Measurements from ENCODE around the gene EFCAB11. TPM values are rescaled to one million over a fixed set of nuclear protein-coding genes. Genes with fewer than 3 reads are reported as not detected.

EFCAB11 gene
- polyA plus RNA-seq, 2 donors = 6.2 to 6.3 TPM

GRCh38 chr14:89986462-89987160, 32.1 kb upstream of the EFCAB11 start:
- Histone ChIP-seq H3K9me3 (ENCODE audit: control insufficient read depth in 2 of 2, insufficient read depth in 1 of 2, low read depth in 1 of 2, low read length in 1 of 2) (no peaks in the 10 kb centered on the region), H3K36me3 (ENCODE audit: control insufficient read depth in 2 of 2, insufficient read depth in 2 of 2, low read length in 1 of 2) (peaks cover 12 to 14% of the 10 kb centered on the region in 2 donors), H3K4me1 (ENCODE audit: control insufficient read depth in 2 of 2, insufficient read depth in 2 of 2, low read length in 1 of 2) (no peaks in the 10 kb centered on the region), H3K4me3 (ENCODE audit: low read depth in 1 of 2, low read length in 2 of 2) (no peak overlapping the region), H3K27ac (ENCODE audit: low read depth in 2 of 2, low read length in 1 of 2) (no peak overlapping the region), H3K27me3 (ENCODE audit: control insufficient read depth in 1 of 2, insufficient read depth in 2 of 2, low read length in 2 of 2) (no peaks in the 10 kb centered on the region)
- WGBS, 2 donors = 84 to 85% methylated on average over 5 of the region's 5 CpGs

DNA sequence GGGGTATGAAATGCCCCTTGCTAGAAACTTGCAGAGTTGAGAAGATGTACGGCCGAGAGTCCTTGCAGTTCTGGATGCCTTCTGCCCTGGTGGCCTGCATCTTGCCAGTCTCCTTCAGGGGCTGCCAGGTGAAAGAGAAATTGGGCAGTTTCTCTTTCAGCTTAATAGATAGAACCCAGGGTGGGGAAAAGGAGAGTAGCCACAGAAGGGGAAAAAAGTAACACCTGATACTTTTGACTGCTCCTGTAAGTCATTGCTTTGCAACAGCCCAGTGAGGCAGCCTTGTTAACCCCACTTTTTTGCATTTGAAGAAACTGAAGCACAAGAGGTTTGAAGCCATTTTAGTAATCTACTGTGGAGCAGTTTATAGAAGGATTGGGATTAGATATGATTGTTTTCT, 28.8 kb upstream of the EFCAB11 start:
- Histone ChIP-seq H3K4me1 (ENCODE audit: control insufficient read depth in 2 of 2, insufficient read depth in 2 of 2, low read length in 1 of 2) (no peaks in the 10 kb centered on the region), H3K36me3 (ENCODE audit: control insufficient read depth in 2 of 2, insufficient read depth in 2 of 2, low read length in 1 of 2) (peaks cover 11 to 12% of the 10 kb centered on the region in 2 donors), H3K4me3 (ENCODE audit: low read depth in 1 of 2, low read length in 2 of 2) (no peak overlapping the region), H3K27ac (ENCODE audit: low read depth in 2 of 2, low read length in 1 of 2) (no peak overlapping the region), H3K9me3 (ENCODE audit: control insufficient read depth in 2 of 2, insufficient read depth in 1 of 2, low read depth in 1 of 2, low read length in 1 of 2) (no peaks in the 10 kb centered on the region), H3K27me3 (ENCODE audit: control insufficient read depth in 1 of 2, insufficient read depth in 2 of 2, low read length in 2 of 2) (no peaks in the 10 kb centered on the region)
- 94 to 95% methylated on average over 2 of the region's 2 CpGs for WGBS, 2 donors

DNA sequence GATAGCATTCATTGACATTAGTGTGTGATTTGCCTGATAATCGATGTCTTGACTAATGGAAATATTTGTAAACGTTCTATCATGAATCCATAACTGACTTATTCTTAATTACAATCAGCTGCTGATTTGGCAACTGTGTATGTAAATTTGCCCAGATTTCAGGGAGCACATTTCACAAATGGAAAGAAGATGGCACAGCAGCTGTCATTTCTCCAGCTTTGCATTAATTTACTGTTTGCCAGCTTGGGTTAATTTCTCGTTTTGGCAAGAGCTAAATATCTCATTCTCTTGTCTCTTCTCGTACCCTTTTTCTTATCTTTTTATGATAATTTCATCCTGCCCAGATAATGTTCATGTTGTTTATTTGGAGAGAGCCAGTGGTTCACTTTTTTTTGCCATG, 24.1 kb upstream of the EFCAB11 start:
- WGBS, 2 donors = 82 to 83% methylated on average over 4 of the region's 4 CpGs
- no peaks in the 10 kb centered on the region for H3K4me1 ChIP-seq (ENCODE audit: control insufficient read depth in 2 of 2, insufficient read depth in 2 of 2, low read length in 1 of 2)
- H3K36me3 ChIP-seq (ENCODE audit: control insufficient read depth in 2 of 2, insufficient read depth in 2 of 2, low read length in 1 of 2) = peaks cover 5 to 14% of the 10 kb centered on the region in 2 donors
- H3K4me3 ChIP-seq (ENCODE audit: low read depth in 1 of 2, low read length in 2 of 2) = no peak overlapping the region
- no peaks in the 10 kb centered on the region for H3K9me3 ChIP-seq (ENCODE audit: control insufficient read depth in 2 of 2, insufficient read depth in 1 of 2, low read depth in 1 of 2, low read length in 1 of 2)
- no peaks in the 10 kb centered on the region for H3K27me3 ChIP-seq (ENCODE audit: control insufficient read depth in 1 of 2, insufficient read depth in 2 of 2, low read length in 2 of 2)
- no peak overlapping the region for H3K27ac ChIP-seq (ENCODE audit: low read depth in 2 of 2, low read length in 1 of 2)

- peaks cover 5 to 14% of the 10 kb centered on the region in 2 donors for H3K36me3 ChIP-seq (ENCODE audit: control insufficient read depth in 2 of 2, insufficient read depth in 2 of 2, low read length in 1 of 2)
- no peaks in the 10 kb centered on the region for H3K4me1 ChIP-seq (ENCODE audit: control insufficient read depth in 2 of 2, insufficient read depth in 2 of 2, low read length in 1 of 2)
- 90 to 98% methylated on average over 4 of the region's 4 CpGs for WGBS, 2 donors
- H3K27me3 ChIP-seq (ENCODE audit: control insufficient read depth in 1 of 2, insufficient read depth in 2 of 2, low read length in 2 of 2) = no peaks in the 10 kb centered on the region
- H3K27ac ChIP-seq (ENCODE audit: low read depth in 2 of 2, low read length in 1 of 2) = no peak overlapping the region
- no peaks in the 10 kb centered on the region for H3K9me3 ChIP-seq (ENCODE audit: control insufficient read depth in 2 of 2, insufficient read depth in 1 of 2, low read depth in 1 of 2, low read length in 1 of 2)
- no peak overlapping the region for H3K4me3 ChIP-seq (ENCODE audit: low read depth in 1 of 2, low read length in 2 of 2)
Observed at GRCh38 chr14:89977668-89978067, 23.1 kb upstream of the EFCAB11 start.

GRCh38 chr14:89973234-89973823, 18.8 kb upstream of the EFCAB11 start:
- 60 to 67% methylated on average over 7 of the region's 7 CpGs for WGBS, 2 donors
- H3K27me3 ChIP-seq (ENCODE audit: control insufficient read depth in 1 of 2, insufficient read depth in 2 of 2, low read length in 2 of 2) = no peaks in the 10 kb centered on the region
- no peak overlapping the region for H3K4me3 ChIP-seq (ENCODE audit: low read depth in 1 of 2, low read length in 2 of 2)
- H3K27ac ChIP-seq (ENCODE audit: low read depth in 2 of 2, low read length in 1 of 2) = no peak overlapping the region
- H3K36me3 ChIP-seq (ENCODE audit: control insufficient read depth in 2 of 2, insufficient read depth in 2 of 2, low read length in 1 of 2) = peaks cover 8 to 20% of the 10 kb centered on the region in 2 donors
- H3K4me1 ChIP-seq (ENCODE audit: control insufficient read depth in 2 of 2, insufficient read depth in 2 of 2, low read length in 1 of 2) = no peaks in the 10 kb centered on the region
- H3K9me3 ChIP-seq (ENCODE audit: control insufficient read depth in 2 of 2, insufficient read depth in 1 of 2, low read depth in 1 of 2, low read length in 1 of 2) = no peaks in the 10 kb centered on the region

DNA sequence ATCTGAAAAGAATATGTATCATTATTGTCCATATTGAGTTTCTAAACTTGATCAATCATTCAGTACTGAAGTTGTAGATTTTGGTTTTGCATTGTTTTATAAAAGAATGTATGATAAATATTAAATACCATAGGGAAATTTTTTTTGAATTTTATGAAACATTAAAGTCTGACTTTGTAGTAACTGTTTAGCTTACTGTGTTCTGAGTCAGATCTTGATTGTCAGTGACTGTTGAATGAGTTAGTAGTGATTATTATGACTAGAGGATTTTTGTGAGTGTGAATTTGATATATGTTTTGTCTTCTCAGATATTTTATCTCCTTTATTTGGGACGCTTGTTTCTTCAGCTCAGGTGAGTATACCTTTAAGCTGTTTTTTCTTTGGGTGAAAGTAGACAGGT, 11.3 kb upstream of the EFCAB11 start:
- no peaks in the 10 kb centered on the region for H3K9me3 ChIP-seq (ENCODE audit: control insufficient read depth in 2 of 2, insufficient read depth in 1 of 2, low read depth in 1 of 2, low read length in 1 of 2)
- H3K4me3 ChIP-seq (ENCODE audit: low read depth in 1 of 2, low read length in 2 of 2) = no peak overlapping the region
- H3K36me3 ChIP-seq (ENCODE audit: control insufficient read depth in 2 of 2, insufficient read depth in 2 of 2, low read length in 1 of 2) = peaks cover 10 to 13% of the 10 kb centered on the region in 2 donors
- H3K27me3 ChIP-seq (ENCODE audit: control insufficient read depth in 1 of 2, insufficient read depth in 2 of 2, low read length in 2 of 2) = no peaks in the 10 kb centered on the region
- no peaks in the 10 kb centered on the region for H3K4me1 ChIP-seq (ENCODE audit: control insufficient read depth in 2 of 2, insufficient read depth in 2 of 2, low read length in 1 of 2)
- 97 to 100% methylated on average over 1 of the region's 1 CpG for WGBS, 2 donors
- no peak overlapping the region for H3K27ac ChIP-seq (ENCODE audit: low read depth in 2 of 2, low read length in 1 of 2)

- 95 to 97% methylated on average over 10 of the region's 10 CpGs for WGBS, 2 donors
- Histone ChIP-seq H3K4me3 (ENCODE audit: low read depth in 1 of 2, low read length in 2 of 2) (no peak overlapping the region), H3K9me3 (ENCODE audit: control insufficient read depth in 2 of 2, insufficient read depth in 1 of 2, low read depth in 1 of 2, low read length in 1 of 2) (no peaks in the 10 kb centered on the region), H3K27ac (ENCODE audit: low read depth in 2 of 2, low read length in 1 of 2) (no peak overlapping the region), H3K27me3 (ENCODE audit: control insufficient read depth in 1 of 2, insufficient read depth in 2 of 2, low read length in 2 of 2) (no peaks in the 10 kb centered on the region), H3K4me1 (ENCODE audit: control insufficient read depth in 2 of 2, insufficient read depth in 2 of 2, low read length in 1 of 2) (no peaks in the 10 kb centered on the region), H3K36me3 (ENCODE audit: control insufficient read depth in 2 of 2, insufficient read depth in 2 of 2, low read length in 1 of 2) (peaks cover 8 to 9% of the 10 kb centered on the region in 2 donors)
Observed at GRCh38 chr14:89963288-89963978, 8.9 kb upstream of the EFCAB11 start.

GRCh38 chr14:89960914-89961313, 6.4 kb upstream of the EFCAB11 start:
- 80 to 85% methylated on average over 3 of the region's 3 CpGs for WGBS, 2 donors
- Histone ChIP-seq H3K27me3 (ENCODE audit: control insufficient read depth in 1 of 2, insufficient read depth in 2 of 2, low read length in 2 of 2) (no peaks in the 10 kb centered on the region), H3K9me3 (ENCODE audit: control insufficient read depth in 2 of 2, insufficient read depth in 1 of 2, low read depth in 1 of 2, low read length in 1 of 2) (peaks cover 0 to 2% of the 10 kb centered on the region in 2 donors), H3K27ac (ENCODE audit: low read depth in 2 of 2, low read length in 1 of 2) (no peak overlapping the region), H3K4me3 (ENCODE audit: low read depth in 1 of 2, low read length in 2 of 2) (no peak overlapping the region), H3K36me3 (ENCODE audit: control insufficient read depth in 2 of 2, insufficient read depth in 2 of 2, low read length in 1 of 2) (peaks cover 7 to 10% of the 10 kb centered on the region in 2 donors), H3K4me1 (ENCODE audit: control insufficient read depth in 2 of 2, insufficient read depth in 2 of 2, low read length in 1 of 2) (peaks cover 0 to 2% of the 10 kb centered on the region in 2 donors)

DNA sequence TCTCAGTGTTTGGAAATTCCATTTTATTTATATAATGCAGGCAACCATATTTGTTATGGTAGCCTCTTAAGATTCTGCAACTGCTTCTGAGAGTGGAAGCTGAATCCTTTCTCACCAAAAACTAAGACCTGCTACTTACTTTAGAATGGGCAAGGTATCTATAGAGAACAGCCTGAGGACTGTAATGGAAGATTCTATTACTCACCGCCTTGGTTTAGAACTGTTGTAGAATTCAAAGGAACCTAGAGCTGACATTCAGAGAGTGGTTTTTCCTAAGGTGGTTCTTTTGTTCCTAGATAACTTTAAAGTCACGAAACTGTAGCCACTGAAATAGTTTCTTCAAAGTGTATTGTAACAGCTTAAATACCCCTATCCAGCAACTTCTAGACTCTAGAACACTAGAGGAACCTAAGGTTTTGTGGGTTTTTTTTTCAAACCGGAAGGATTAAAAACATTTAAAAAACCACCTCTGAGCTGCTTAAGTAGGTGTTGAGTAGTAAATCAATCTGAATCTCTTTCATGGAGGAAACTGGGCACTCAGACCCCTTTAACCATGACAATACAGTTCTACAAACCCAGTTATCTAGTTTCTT, 5.4 kb upstream of the EFCAB11 start:
- no peaks in the 10 kb centered on the region for H3K27me3 ChIP-seq (ENCODE audit: control insufficient read depth in 1 of 2, insufficient read depth in 2 of 2, low read length in 2 of 2)
- no peak overlapping the region for H3K4me3 ChIP-seq (ENCODE audit: low read depth in 1 of 2, low read length in 2 of 2)
- H3K9me3 ChIP-seq (ENCODE audit: control insufficient read depth in 2 of 2, insufficient read depth in 1 of 2, low read depth in 1 of 2, low read length in 1 of 2) = peaks cover 0 to 2% of the 10 kb centered on the region in 2 donors
- peaks cover 0 to 2% of the 10 kb centered on the region in 2 donors for H3K4me1 ChIP-seq (ENCODE audit: control insufficient read depth in 2 of 2, insufficient read depth in 2 of 2, low read length in 1 of 2)
- no peak overlapping the region for H3K27ac ChIP-seq (ENCODE audit: low read depth in 2 of 2, low read length in 1 of 2)
- 88 to 89% methylated on average over 3 of the region's 3 CpGs for WGBS, 2 donors
- peaks cover 7 to 10% of the 10 kb centered on the region in 2 donors for H3K36me3 ChIP-seq (ENCODE audit: control insufficient read depth in 2 of 2, insufficient read depth in 2 of 2, low read length in 1 of 2)
